DMS114 treated with DMSO at 0.1 percent for 48 hours (cell line): Measurements from ENCODE around the gene BEAN1.

Source experiments
- DNase-seq: peaks from one replicate; lab custom pipeline; 2025; ENCODE audit not compliant: unreplicated experiment; lab: John Stamatoyannopoulos, UW

Gene BEAN1, protein sequence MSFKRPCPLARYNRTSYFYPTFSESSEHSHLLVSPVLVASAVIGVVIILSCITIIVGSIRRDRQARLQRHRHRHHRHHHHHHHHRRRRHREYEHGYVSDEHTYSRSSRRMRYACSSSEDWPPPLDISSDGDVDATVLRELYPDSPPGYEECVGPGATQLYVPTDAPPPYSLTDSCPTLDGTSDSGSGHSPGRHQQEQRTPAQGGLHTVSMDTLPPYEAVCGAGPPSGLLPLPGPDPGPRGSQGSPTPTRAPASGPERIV

DNA sequence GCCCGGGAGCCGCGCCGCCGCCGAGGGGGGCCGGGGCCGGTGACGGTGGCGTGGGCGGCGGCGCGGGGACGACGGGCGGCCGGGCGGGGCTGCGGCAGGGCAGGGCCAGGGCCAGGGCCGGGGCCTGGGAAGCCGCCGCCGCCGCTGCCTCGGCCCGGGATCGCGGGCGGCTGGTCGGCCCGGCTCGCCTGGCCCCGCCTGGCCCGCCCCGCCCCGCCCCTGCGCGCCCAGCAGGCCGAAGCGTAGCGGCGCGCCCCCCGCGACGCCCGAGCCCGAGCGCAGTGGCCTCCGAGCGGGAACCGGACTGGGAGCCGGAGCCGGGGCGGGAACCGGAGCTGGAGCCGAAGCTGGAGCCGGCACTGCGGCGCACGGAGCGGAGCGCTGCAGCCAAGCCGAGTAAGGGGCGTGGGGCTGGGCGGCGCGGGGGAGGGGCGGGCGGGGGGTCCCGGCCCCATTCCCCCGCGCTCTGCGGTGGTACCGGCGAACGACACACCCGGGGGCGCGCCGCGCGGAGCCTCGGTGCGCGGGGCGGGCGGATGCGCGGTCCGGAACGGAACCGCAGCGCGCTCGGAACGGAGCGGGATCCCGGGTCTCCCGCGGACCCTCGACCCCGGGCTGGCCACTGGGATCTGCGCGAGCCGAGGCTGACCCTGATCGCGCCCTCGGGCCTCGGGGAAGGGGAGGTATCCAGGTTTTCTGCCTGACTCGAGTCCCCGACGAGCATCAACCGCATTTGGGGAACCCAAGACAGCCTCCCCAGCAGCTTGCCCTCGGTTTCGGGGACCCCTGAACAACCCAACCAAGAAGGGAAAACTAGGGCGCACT, at the start of gene BEAN1:
BEAN1 (plus strand) TSS at position 260 of the 825 bp plus-strand sequence. CDS start 10,382 bp downstream, outside the sequence.
- DNase-seq = no peak

DNA sequence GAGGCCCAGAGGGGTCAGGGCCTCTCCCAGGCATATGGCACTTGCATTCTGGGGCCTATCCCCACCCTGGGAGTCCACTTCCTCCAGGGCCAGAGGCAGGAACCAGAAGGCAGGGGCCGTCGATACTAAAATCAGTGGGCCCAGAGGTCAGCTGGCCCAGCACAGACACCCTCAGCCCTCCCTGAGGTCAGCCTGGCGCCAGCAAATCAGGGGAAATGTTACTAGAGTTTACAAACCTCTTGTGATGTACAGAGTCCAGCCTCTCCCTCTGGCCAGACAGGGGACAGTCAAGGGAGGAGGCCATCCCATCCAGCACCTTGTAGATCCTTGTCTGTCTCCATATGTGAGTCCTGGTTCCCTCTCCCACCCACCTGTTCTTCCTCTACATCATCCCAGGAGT, 49.8 kb upstream of the BEAN1 start:
- DNase-seq = no peak

- DNase-seq = no peak
Observed at GRCh38 chr16:66378741-66379570, 48.1 kb upstream of the BEAN1 start.

- DNase-seq = no peak
Observed at GRCh38 chr16:66379571-66379941, 47.5 kb upstream of the BEAN1 start.

GRCh38 chr16:66380421-66380820, 46.7 kb upstream of the BEAN1 start:
- DNase-seq = no peak

- DNase-seq = no peak
Observed at GRCh38 chr16:66381585-66382170, 45.4 kb upstream of the BEAN1 start.

DNA sequence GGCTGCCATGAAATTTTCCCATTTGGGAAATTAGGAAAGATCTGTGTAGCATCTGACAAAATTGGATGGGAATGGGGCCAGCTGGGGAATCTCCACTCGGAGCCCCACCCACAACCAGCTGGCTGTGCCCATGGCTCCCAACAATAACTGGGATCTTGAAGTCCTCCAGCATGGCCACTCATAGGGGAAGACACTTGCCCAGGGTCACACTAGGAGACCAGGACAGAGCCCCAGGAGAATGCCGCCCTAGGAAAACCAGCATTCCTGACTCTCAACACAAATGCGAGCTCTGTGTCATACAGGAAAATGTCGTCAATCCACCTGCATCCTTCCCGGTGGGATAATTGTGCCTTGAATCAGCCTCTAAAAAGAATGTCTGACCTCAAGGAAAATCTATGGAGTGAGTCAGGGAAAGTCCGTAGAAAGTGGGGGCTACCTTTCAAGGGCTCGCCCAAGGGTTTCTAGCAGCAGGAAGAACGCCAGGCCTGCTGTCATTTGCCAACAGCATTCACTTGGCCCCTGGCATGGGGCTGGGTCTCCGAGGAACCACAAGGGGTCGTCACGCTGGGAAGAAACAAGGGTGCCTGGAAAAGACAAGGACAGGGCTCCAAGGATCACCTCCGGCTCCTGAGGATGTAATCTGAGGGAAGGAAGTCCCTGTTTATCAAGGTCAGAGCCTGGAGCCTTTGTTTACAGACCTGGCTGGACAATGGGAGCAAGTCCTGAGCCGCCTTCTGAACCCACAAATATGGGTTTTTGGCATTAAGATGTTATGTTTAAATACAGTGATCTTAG, 44.7 kb upstream of the BEAN1 start:
- DNase-seq = no peak

- no peak for DNase-seq
Observed at GRCh38 chr16:66382966-66383299, 44.2 kb upstream of the BEAN1 start.

DNA sequence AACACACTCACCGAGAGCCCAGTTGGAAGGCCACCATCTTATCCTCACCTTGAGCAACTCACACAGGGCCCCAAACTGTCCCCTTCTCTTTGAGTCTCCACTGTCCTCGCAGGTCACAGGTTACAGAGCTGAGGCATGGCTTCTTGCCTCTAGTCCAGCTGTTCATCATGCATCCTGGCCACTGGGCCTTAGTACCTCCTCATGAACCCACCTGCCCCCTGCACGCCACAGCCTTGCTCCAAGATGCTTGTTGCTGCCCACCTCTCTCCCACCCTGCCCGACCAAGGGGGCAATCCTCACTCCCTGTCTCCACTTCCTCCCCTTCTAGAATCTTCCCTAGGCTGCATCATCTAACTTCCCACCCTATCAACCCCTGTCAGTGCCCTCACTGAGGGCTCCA, 43.5 kb upstream of the BEAN1 start:
- no peak for DNase-seq

GRCh38 chr16:66385415-66385814, 41.7 kb upstream of the BEAN1 start:
- no peak for DNase-seq

DNA sequence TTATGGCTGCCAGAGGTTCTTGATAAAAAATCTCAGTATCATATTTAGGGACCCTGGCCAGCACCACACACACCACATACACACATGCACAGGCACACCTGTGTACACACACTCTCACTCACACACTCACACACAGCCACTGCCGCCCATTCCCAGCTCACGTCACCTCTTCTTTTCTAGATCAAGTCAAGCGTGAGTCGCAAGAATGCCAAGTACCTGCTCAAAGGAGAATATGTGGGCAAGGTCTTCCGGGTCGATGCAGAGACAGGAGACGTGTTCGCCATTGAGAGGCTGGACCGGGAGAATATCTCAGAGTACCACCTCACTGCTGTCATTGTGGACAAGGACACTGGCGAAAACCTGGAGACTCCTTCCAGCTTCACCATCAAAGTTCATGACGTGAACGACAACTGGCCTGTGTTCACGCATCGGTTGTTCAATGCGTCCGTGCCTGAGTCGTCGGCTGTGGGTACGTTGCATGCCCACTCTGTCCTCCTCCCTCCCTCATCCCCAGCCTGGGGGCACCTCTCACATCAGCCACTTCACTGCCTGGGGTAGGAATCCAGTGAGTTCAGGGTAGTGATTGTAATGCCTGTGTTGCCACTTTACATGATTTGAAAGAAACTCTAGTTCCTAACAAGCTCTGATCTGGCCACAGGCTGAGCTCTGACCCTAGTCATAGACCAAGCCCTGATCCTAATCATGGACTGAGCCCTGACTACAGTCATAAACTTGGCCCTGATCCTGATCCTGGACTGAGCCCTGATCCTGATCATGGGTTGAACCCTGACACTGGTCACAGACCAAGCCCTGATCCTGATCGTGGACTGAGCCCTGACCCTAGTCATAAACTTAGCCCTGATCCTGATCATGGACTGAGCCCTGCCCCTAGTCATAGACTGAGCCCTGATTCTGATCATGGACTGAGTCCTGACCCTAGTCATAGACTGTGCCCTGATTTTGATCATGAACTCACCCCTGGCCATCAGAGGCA, 40.2 kb upstream of the BEAN1 start:
- no peak for DNase-seq

DNA sequence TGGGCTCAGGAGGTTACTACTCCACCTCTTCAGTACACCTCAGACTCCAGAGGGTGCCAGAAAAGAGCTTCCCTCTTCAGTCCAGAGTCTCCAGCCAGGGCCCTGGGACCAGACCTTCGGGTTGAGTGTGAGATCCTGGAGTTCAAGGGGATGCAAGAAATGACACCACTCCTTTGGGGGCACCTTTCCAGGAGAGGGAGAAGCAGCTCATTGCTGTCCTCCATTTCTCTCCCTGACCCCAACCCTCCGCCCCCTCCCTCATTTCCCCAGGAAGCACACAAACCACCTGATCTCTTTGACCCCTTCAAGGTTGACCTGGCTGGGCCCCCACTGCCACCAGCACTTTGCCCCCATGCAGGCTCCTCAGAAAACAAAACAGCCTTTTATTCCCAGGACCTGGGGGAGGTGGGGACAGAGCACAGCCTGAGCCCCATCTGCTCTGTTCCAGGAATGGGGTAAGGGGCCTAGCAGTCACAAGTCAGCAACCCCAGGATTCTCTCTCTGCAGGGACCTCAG, 39.2 kb upstream of the BEAN1 start:
- DNase-seq = no peak

GRCh38 chr16:66388350-66389139, 38.5 kb upstream of the BEAN1 start:
- DNase-seq = no peak

- DNase-seq = no peak
Observed at GRCh38 chr16:66389256-66390176, 37.6 kb upstream of the BEAN1 start.

DNA sequence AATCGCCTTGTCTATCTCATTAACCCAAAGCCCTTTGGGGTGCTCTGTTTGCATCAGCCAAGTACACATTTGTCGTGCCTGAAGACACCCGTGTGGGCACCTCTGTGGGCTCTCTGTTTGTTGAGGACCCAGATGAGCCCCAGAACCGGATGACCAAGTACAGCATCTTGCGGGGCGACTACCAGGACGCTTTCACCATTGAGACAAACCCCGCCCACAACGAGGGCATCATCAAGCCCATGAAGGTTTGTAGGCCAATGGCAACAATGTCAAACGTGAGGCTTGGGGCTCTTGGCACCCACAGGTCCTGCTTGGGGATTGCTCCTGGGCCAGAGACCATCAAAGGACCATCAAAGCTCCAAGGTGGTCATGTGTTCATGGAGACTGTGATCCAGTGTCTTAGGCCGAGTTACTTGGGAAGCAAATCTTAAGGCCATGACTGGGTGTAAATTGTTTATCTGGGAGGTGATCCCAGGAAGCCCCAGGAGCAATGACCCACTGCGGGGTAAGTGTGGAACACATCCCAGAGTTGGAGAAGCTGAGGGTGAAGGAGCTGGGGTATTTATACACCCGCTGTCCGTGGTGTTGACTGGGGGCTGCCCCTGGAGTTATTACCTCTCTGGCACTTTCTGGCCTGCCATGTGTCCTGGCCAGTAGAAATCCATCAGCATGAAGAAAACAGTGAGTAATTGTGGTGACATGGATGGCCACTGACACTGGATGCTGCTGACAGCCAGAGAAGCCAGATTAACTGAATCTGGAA, 36.6 kb upstream of the BEAN1 start:
- DNase-seq = no peak
